PC-3 (cell line): ENCODE results near the gene GAL3ST3.

Experiments
- CTCF ChIP-seq: fragments of 300-600 bp; sonication (generic); conservative IDR thresholded peaks from 2 replicates; pipeline ENCODE4 v1.5.1; 2017; ENCODE audit warnings: antibody characterized with exemption, low read depth, mild to moderate bottlenecking, low read length
- EZH2 ChIP-seq: fragments of 300-600 bp; sonication (generic); IDR thresholded peaks from one replicate; pipeline ENCODE4 v1.6.1; 2017; ENCODE audit warnings: antibody characterized with exemption, mild to moderate bottlenecking, low read length; ENCODE audit not compliant: unreplicated experiment
- EZH2phosphoT487 ChIP-seq: fragments of 300-600 bp; sonication (generic); IDR thresholded peaks from 2 replicates; pipeline ENCODE4 v1.6.1; 2018; ENCODE audit warnings: mild to moderate bottlenecking, antibody characterized with exemption, low read length, borderline replicate concordance

- TF ChIP-seq CTCF, result no peak
- no peak for TF ChIP-seq EZH2
- no peak for TF ChIP-seq EZH2phosphoT487
Observed at GRCh38 chr11:66015454-66015881, 33.5 kb downstream of the GAL3ST3 start.
